Keratinocyte (primary cell): ENCODE measurements around the gene RNLS.

Source experiments
- CTCF ChIP-seq, 3 experiments: IDR thresholded peaks in 1 of 3; conservative IDR thresholded peaks in 1 of 3; optimal IDR thresholded peaks in 1 of 3; 2 replicates in 2 of 3; 3 replicates in 1 of 3; pipeline versions ENCODE3 to v1.5.1; 2011; ENCODE audit warnings: low read length in 3 of 3, mild to moderate bottlenecking in 3 of 3, moderate library complexity in 2 of 3, control low read depth in 1 of 3, inconsistent platforms in 1 of 3; ENCODE audit not compliant: insufficient read depth in 2 of 3; ENCODE audit errors: extremely low read depth in 1 of 3
- EZH2 ChIP-seq: IDR thresholded peaks from one replicate; pipeline ENCODE4 v1.6.1; 2012; ENCODE audit warnings: inconsistent platforms, mild to moderate bottlenecking, low read length, moderate library complexity

GRCh38 chr10:88243202-88243744 lies 339.8 kb downstream of the RNLS start:
- TF ChIP-seq CTCF (optimal IDR thresholded peaks at IDR 0.05 in 1 of 3, IDR thresholded peaks at IDR 0.05 in 1 of 3, conservative IDR thresholded peaks at IDR 0.05 in 1 of 3; ENCODE audit: extremely low read depth in 1 of 3, insufficient read depth in 2 of 3, low read length in 3 of 3): no peak
- TF ChIP-seq EZH2: no peak
